Neural progenitor cell (in vitro differentiated cells): ENCODE measurements around the gene CNTROB.

Experiments used
- EZH2 ChIP-seq: fragments of 200-600 bp; sonication (generic); IDR thresholded peaks from 2 replicates; pipeline ENCODE4 v1.6.1; 2017; ENCODE audit warnings: antibody characterized with exemption, mild to moderate bottlenecking, moderate library complexity
- EZH2phosphoT487 ChIP-seq: fragments of 200-600 bp; sonication (generic); IDR thresholded peaks from 2 replicates; pipeline ENCODE4 v1.6.1; 2017; ENCODE audit warnings: antibody characterized with exemption
- TF ChIP-seq, protein P1 (sequence below): fragments of 200-600 bp; sonication (generic); IDR thresholded peaks from 2 replicates; pipeline ENCODE4 v1.5.1; 2017; ENCODE audit warnings: antibody characterized with exemption, mild to moderate bottlenecking

DNA sequence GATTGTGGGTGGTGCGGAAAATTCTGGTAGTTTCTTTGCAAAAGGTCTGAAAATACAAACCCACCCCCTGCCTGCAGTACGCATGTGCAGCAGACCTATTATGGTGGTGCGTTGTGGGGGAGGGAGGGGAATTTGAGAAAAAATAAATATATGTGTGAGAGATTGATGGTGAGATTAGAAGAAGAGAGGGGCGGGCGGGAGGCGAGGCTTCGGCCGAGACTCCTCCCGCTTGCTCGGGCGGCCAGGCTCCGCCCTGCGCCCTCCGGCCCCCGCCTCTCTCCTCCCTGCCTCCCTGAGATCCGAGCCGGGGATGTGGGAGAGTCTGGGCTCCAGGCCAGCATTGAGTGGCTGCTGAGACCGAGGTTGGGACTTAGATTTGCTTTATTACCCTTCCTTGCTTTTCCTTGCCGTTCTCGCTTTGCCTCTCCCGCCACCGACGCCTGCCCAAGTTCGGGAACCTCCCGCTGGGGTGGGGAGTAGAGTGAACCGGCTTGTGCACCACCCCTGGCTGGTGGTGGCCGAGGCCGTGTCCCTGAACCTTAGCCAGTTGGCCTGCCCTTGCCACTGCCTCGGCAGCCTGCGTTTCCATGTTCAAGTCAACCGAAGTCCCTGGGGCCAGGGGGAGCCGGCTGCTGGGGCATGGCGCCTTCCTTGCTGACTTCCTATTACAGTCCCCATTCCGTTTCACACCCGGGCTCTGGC is 44.4 kb upstream of the CNTROB start:
- no peak for TF ChIP-seq EZH2phosphoT487
- TF ChIP-seq EZH2, result no peak
- TF ChIP-seq, protein P1, sequence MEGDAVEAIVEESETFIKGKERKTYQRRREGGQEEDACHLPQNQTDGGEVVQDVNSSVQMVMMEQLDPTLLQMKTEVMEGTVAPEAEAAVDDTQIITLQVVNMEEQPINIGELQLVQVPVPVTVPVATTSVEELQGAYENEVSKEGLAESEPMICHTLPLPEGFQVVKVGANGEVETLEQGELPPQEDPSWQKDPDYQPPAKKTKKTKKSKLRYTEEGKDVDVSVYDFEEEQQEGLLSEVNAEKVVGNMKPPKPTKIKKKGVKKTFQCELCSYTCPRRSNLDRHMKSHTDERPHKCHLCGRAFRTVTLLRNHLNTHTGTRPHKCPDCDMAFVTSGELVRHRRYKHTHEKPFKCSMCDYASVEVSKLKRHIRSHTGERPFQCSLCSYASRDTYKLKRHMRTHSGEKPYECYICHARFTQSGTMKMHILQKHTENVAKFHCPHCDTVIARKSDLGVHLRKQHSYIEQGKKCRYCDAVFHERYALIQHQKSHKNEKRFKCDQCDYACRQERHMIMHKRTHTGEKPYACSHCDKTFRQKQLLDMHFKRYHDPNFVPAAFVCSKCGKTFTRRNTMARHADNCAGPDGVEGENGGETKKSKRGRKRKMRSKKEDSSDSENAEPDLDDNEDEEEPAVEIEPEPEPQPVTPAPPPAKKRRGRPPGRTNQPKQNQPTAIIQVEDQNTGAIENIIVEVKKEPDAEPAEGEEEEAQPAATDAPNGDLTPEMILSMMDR, result no peak
